H9 (cell line): ENCODE measurements around the gene GFRA1. TPM values are rescaled to one million over a fixed set of nuclear protein-coding genes. Genes with fewer than 3 reads are reported as not detected.

Experiments
- DNase-seq: peaks from one replicate; pipeline ENCODE4 v3.0.0-alpha.2; 2017
- H2AFZ ChIP-seq: one replicate; pipeline ENCODE4 v1.6.1; 2013; ENCODE audit warnings: mild to moderate bottlenecking, low read length, control low read depth, moderate library complexity
- H2AK5ac ChIP-seq: 2 replicates; pipeline ENCODE4 v1.6.1; 2013; ENCODE audit warnings: low read length, control low read depth, mixed read lengths; ENCODE audit not compliant: insufficient read length
- H2BK120ac ChIP-seq: one replicate; pipeline ENCODE4 v1.6.1; 2013; ENCODE audit warnings: low read depth, mild to moderate bottlenecking, low read length, control low read depth, inconsistent platforms; ENCODE audit not compliant: poor library complexity, severe bottlenecking
- H2BK12ac ChIP-seq: 2 replicates; pipeline ENCODE4 v1.6.1; 2013; ENCODE audit warnings: low read length, control low read depth, mixed read lengths, low read depth; ENCODE audit not compliant: insufficient read length
- H2BK15ac ChIP-seq: 2 replicates; pipeline ENCODE4 v1.6.1; 2013; ENCODE audit warnings: low read depth, low read length, control low read depth
- H2BK20ac ChIP-seq: one replicate; pipeline ENCODE4 v1.6.1; 2013; ENCODE audit warnings: low read depth, mild to moderate bottlenecking, low read length, control low read depth, inconsistent platforms; ENCODE audit not compliant: poor library complexity, severe bottlenecking
- H2BK5ac ChIP-seq: 2 replicates; pipeline ENCODE4 v1.6.1; 2013; ENCODE audit warnings: low read length, control low read depth, mixed read lengths; ENCODE audit not compliant: insufficient read length
- H3K14ac ChIP-seq: 2 replicates; pipeline ENCODE4 v1.6.1; 2013; ENCODE audit warnings: low read length, control low read depth; ENCODE audit not compliant: insufficient read depth
- H3K18ac ChIP-seq: 2 replicates; pipeline ENCODE4 v1.6.1; 2013; ENCODE audit warnings: low read depth, mild to moderate bottlenecking, mixed read lengths, low read length, control low read depth; ENCODE audit not compliant: insufficient read length
- H3K23ac ChIP-seq: 2 replicates; pipeline ENCODE4 v1.6.1; 2013; ENCODE audit warnings: low read length, control low read depth, mixed read lengths, low read depth; ENCODE audit not compliant: insufficient read length
- H3K23me2 ChIP-seq: 2 replicates; pipeline ENCODE4 v1.6.1; 2013; ENCODE audit warnings: low read depth, mild to moderate bottlenecking, mixed read lengths, low read length, control low read depth; ENCODE audit not compliant: insufficient read length, poor library complexity, severe bottlenecking
- H3K27ac ChIP-seq: 2 replicates; pipeline ENCODE4 v1.5.1; 2013; ENCODE audit warnings: low read length, control low read depth, mixed read lengths, low read depth; ENCODE audit not compliant: insufficient read length
- H3K27me3 ChIP-seq: 2 replicates; pipeline ENCODE4 v1.6.1; 2013; ENCODE audit warnings: low read length, control low read depth, inconsistent platforms; ENCODE audit not compliant: insufficient read depth
- H3K4ac ChIP-seq: 2 replicates; pipeline ENCODE4 v1.6.1; 2013; ENCODE audit warnings: low read depth, mild to moderate bottlenecking, control low read depth, inconsistent platforms, low read length, moderate library complexity
- H3K4me1 ChIP-seq: 2 replicates; pipeline ENCODE4 v1.6.1; 2013; ENCODE audit warnings: low read length, control low read depth, inconsistent platforms; ENCODE audit not compliant: insufficient read depth
- H3K4me2 ChIP-seq: 2 replicates; pipeline ENCODE4 v1.6.1; 2013; ENCODE audit warnings: low read length, control low read depth, mixed read lengths; ENCODE audit not compliant: insufficient read length, insufficient read depth
- H3K56ac ChIP-seq: 2 replicates; pipeline ENCODE4 v1.6.1; 2013; ENCODE audit warnings: low read depth, mild to moderate bottlenecking, mixed read lengths, low read length, control low read depth; ENCODE audit not compliant: insufficient read length
- H3K79me1 ChIP-seq: 2 replicates; pipeline ENCODE4 v1.6.1; 2013; ENCODE audit warnings: low read depth, mild to moderate bottlenecking, moderate library complexity, low read length, control low read depth, inconsistent platforms; ENCODE audit not compliant: insufficient read depth, poor library complexity, severe bottlenecking
- H3K79me2 ChIP-seq: 2 replicates; pipeline ENCODE4 v1.6.1; 2013; ENCODE audit warnings: low read length, control low read depth, inconsistent platforms; ENCODE audit not compliant: insufficient read depth
- H3K9ac ChIP-seq: 2 replicates; pipeline ENCODE4 v1.6.1; 2013; ENCODE audit warnings: low read length, control low read depth, mixed read lengths; ENCODE audit not compliant: insufficient read length; ENCODE audit errors: extremely low read depth
- H3K9me3 ChIP-seq: one replicate; pipeline ENCODE4 v1.6.1; 2013; ENCODE audit warnings: low read depth, low read length, inconsistent platforms; ENCODE audit not compliant: control insufficient read depth
- H3T11ph ChIP-seq: one replicate; pipeline ENCODE4 v1.6.1; 2013; ENCODE audit warnings: mild to moderate bottlenecking, low read length, control low read depth, inconsistent platforms
- H4K20me1 ChIP-seq: one replicate; pipeline ENCODE4 v1.6.1; 2013; ENCODE audit not compliant: control insufficient read depth, insufficient read length, insufficient read depth
- H4K5ac ChIP-seq: 2 replicates; pipeline ENCODE4 v1.6.1; 2013; ENCODE audit warnings: low read depth, mild to moderate bottlenecking, mixed read lengths, low read length, control low read depth; ENCODE audit not compliant: insufficient read length
- H4K8ac ChIP-seq: replicated peaks from 2 replicates; pipeline ENCODE4 v1.6.1; 2013; ENCODE audit warnings: low read length, control low read depth, mixed read lengths, low read depth; ENCODE audit not compliant: insufficient read length
- H4K91ac ChIP-seq: 2 replicates; pipeline ENCODE4 v1.6.1; 2013; ENCODE audit warnings: low read depth, mild to moderate bottlenecking, moderate library complexity, mixed read lengths, low read length, control low read depth; ENCODE audit not compliant: insufficient read length
- H3K27ac Mint-ChIP-seq, 3 experiments: 2 replicates in 2 of 3; 3 replicates in 1 of 3; pipeline ENCODE4 v1.8.0; 2020 to 2021; ENCODE audit warnings: mixed read lengths in 3 of 3, mild to moderate bottlenecking in 1 of 3, moderate library complexity in 1 of 3
- H3K27me3 Mint-ChIP-seq: 2 replicates; pipeline ENCODE4 v1.8.0; 2021; ENCODE audit warnings: low read depth, mild to moderate bottlenecking, moderate library complexity, mixed read lengths
- H3K36me3 Mint-ChIP-seq, 3 experiments: 2 replicates in 2 of 3; 3 replicates in 1 of 3; pipeline ENCODE4 v1.8.0; 2020 to 2021; ENCODE audit warnings: low read depth in 3 of 3, mixed read lengths in 3 of 3; ENCODE audit not compliant: insufficient read depth in 1 of 3
- H3K4me1 Mint-ChIP-seq, 2 experiments: 2 replicates each; pipeline ENCODE4 v1.8.0; 2020; ENCODE audit warnings: mixed read lengths in 2 of 2
- H3K4me3 Mint-ChIP-seq, 2 experiments: 2 replicates in 1 of 2; 3 replicates in 1 of 2; pipeline ENCODE4 v1.8.0; 2020 to 2021; ENCODE audit warnings: mild to moderate bottlenecking in 2 of 2, mixed read lengths in 2 of 2, moderate library complexity in 1 of 2
- H3K9me3 Mint-ChIP-seq, 2 experiments: 2 replicates in 1 of 2; 3 replicates in 1 of 2; pipeline ENCODE4 v1.8.0; 2020; ENCODE audit warnings: mild to moderate bottlenecking in 2 of 2, mixed read lengths in 2 of 2, moderate library complexity in 1 of 2
- WGBS: extraction: QIAGEN DNeasy Blood & Tissue Kit; methylation state at CpG from one replicate; pipeline ENCODE4 v1.1.7; 2013; ENCODE audit warnings: missing lambda C conversion rate, low lambda C conversion rate, mixed read lengths; ENCODE audit not compliant: insufficient read length; ENCODE audit errors: extremely low coverage; 5-methylcytosine and 5-hydroxymethylcytosine counted together
- total RNA-seq: library from RNA; stranded (reverse); gene quantifications from 2 replicates; pipeline ENCODE4 v1.2.1, GENCODE V29; 2021
- TF ChIP-seq, protein P1 (sequence below): fragments of 200-600 bp; sonication (generic); conservative IDR thresholded peaks from 3 replicates; pipeline ENCODE4 v1.8.0; 2021; ENCODE audit warnings: antibody characterized with exemption, mild to moderate bottlenecking

Gene GFRA1
- total RNA-seq, 1 experiment from 2014 or later = 0.24 TPM

DNA sequence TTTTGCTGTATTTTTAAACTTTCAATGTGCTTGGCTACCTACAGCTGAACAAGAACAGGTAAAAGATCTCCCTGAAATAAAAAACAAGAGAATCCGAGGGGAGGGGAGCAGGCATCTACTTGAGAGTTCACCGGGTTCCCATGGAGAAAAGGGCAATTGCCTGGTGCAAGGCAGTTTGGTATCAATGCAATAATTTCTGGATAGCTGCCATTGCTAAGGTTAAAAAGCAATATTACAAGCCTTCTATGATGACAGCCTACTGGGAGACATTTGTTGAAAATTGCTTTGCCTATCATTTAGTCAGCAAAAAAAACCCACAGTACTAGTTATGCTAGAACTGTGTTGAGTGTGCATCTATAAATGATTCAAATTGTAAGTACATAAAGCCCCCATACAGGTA, 82.1 kb downstream of the GFRA1 start:
- Histone ChIP-seq H2BK20ac (no peak overlapping the region), H3K4ac (no peak overlapping the region), H3K27ac (no peak overlapping the region), H3T11ph (no peak overlapping the region), H4K20me1 (no peaks in the 10 kb centered on the region), H3K18ac (no peak overlapping the region), H3K27me3 (no peaks in the 10 kb centered on the region), H2AFZ (no peak overlapping the region), H3K9me3 (no peaks in the 10 kb centered on the region), H3K9ac (no peak overlapping the region), H3K14ac (no peak overlapping the region), H4K5ac (no peak overlapping the region), H3K4me2 (no peak overlapping the region), H3K23ac (no peak overlapping the region), H2BK5ac (no peak overlapping the region), H4K8ac (no peak overlapping the region), H2BK12ac (no peak overlapping the region), H3K23me2 (no peaks in the 10 kb centered on the region), H4K91ac (no peak overlapping the region), H3K56ac (no peak overlapping the region), H2BK120ac (no peak overlapping the region), H3K79me1 (no peaks in the 10 kb centered on the region), H2BK15ac (no peak overlapping the region), H3K79me2 (no peaks in the 10 kb centered on the region), H2AK5ac (no peak overlapping the region), H3K4me1 (no peaks in the 10 kb centered on the region)
- H3K9me3 Mint-ChIP-seq = peaks cover 11 to 14% of the 10 kb centered on the region in 2 experiments
- peaks cover 33 to 37% of the 10 kb centered on the region in 2 experiments for H3K4me1 Mint-ChIP-seq
- H3K36me3 Mint-ChIP-seq = peaks cover 2 to 9% (median 4%) of the 10 kb centered on the region in 3 experiments; a peak in 6 of 7 replicates
- WGBS = no CpG with 5 or more reads among the region's 2 CpGs
- peaks cover 3% of the 10 kb centered on the region for H3K27me3 Mint-ChIP-seq
- no peak overlapping the region for H3K27ac Mint-ChIP-seq
- no peak overlapping the region for H3K4me3 Mint-ChIP-seq
- TF ChIP-seq, protein P1, sequence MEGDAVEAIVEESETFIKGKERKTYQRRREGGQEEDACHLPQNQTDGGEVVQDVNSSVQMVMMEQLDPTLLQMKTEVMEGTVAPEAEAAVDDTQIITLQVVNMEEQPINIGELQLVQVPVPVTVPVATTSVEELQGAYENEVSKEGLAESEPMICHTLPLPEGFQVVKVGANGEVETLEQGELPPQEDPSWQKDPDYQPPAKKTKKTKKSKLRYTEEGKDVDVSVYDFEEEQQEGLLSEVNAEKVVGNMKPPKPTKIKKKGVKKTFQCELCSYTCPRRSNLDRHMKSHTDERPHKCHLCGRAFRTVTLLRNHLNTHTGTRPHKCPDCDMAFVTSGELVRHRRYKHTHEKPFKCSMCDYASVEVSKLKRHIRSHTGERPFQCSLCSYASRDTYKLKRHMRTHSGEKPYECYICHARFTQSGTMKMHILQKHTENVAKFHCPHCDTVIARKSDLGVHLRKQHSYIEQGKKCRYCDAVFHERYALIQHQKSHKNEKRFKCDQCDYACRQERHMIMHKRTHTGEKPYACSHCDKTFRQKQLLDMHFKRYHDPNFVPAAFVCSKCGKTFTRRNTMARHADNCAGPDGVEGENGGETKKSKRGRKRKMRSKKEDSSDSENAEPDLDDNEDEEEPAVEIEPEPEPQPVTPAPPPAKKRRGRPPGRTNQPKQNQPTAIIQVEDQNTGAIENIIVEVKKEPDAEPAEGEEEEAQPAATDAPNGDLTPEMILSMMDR = no peak
- DNase-seq = no peak
